Measurements from ENCODE around the gene CCNQ.

The CCNQ gene

DNA sequence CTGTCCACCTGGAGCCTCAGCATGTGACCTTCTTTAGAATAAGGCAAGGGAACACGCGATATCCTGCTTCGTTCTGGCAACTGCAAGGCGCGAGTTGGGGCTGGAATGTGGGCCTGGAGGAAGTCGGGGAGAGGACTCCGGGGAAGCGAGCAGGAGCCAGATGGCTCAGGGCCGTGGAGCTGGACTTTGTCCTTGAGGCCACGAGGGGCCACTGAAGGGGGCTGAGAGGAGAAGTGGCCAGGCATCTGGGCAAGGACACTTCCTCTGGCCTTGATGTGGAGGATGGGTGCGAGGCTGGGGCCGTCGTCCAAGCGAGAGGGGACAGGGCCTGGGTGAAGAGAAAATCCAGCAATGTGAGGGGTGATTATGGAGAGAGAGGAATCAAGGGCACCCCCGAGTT is 35.9 kb upstream of the CCNQ start:
- H3K4me3 ChIP-seq (ENCODE audit: low read depth, low read length), result no peak overlapping the region
- H3K4me1 ChIP-seq (ENCODE audit: control insufficient read depth, insufficient read depth, low read length), result no peaks in the 10 kb centered on the region
- no peak overlapping the region for H3K9ac ChIP-seq (ENCODE audit: low read depth, low read length)
- H3K9me3 ChIP-seq (ENCODE audit: control insufficient read depth, insufficient read depth, low read length), result no peaks in the 10 kb centered on the region
- no peaks in the 10 kb centered on the region for H3K36me3 ChIP-seq (ENCODE audit: control insufficient read depth, insufficient read depth, low read length)
- H3K27me3 ChIP-seq (ENCODE audit: control insufficient read depth, insufficient read depth, low read length), result no peaks in the 10 kb centered on the region

DNA sequence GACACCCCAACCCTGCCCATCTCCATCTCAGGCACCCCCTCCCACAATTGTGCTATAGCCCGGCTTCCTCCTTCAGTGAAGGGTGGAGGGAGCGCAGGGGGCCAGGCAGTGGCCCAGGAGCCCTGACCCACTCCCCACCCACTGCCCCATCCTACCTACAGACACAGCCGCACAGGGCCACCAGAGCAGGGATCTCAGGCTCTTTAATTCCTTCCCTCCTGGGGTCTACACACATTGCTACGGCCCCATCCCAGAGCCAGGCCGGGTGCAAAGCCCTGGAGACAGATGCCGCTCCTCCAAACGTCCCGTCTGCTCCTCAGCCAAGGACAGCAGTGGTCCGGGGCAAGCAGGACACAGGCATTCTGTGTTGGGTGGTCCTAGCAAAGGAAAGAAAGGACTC is 35.3 kb upstream of the CCNQ start:
- no peaks in the 10 kb centered on the region for H3K27me3 ChIP-seq (ENCODE audit: control insufficient read depth, insufficient read depth, low read length)
- no peaks in the 10 kb centered on the region for H3K9me3 ChIP-seq (ENCODE audit: control insufficient read depth, insufficient read depth, low read length)

DNA sequence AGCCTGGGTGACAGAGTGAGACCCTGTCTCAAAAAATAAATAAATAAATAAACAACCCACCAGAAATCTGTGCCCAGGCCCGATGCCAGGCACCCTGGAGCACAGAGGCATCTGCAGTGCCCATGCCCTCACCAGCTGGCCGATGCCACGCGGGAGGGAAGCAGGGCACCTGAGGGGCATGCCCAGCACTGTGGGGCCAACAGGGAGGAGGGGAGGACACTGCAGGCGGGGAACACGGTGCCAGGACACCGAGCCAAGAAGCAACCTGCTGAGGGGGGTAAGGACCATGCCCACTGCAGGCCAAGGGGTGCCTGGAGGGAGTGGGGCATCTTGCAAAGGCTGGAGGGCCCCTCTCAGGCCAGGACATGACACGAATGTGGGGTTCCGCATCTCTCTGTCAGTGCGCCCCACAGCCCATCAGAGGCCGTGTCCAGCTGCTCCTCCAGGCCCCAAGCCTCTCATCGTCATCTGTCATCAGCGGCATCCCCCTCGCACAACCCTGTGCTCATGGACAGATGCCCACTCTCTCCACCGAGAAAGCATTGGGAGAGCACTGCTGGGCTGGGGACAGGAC is 34.8 kb upstream of the CCNQ start:
- Histone ChIP-seq H3K9me3 (ENCODE audit: control insufficient read depth, insufficient read depth, low read length) (no peaks in the 10 kb centered on the region), H3K4me1 (ENCODE audit: control insufficient read depth, insufficient read depth, low read length) (no peaks in the 10 kb centered on the region), H3K9ac (ENCODE audit: low read depth, low read length) (no peak overlapping the region), H3K27me3 (ENCODE audit: control insufficient read depth, insufficient read depth, low read length) (no peaks in the 10 kb centered on the region), H3K36me3 (ENCODE audit: control insufficient read depth, insufficient read depth, low read length) (no peaks in the 10 kb centered on the region), H3K4me3 (ENCODE audit: low read depth, low read length) (no peak overlapping the region)

More for the DNA sequence above, 35.3 kb upstream of the CCNQ start:
- no peaks in the 10 kb centered on the region for H3K4me1 ChIP-seq (ENCODE audit: control insufficient read depth, insufficient read depth, low read length)
- H3K9ac ChIP-seq (ENCODE audit: low read depth, low read length), result no peak overlapping the region
- H3K36me3 ChIP-seq (ENCODE audit: control insufficient read depth, insufficient read depth, low read length), result no peaks in the 10 kb centered on the region
- H3K4me3 ChIP-seq (ENCODE audit: low read depth, low read length), result no peak overlapping the region

DNA sequence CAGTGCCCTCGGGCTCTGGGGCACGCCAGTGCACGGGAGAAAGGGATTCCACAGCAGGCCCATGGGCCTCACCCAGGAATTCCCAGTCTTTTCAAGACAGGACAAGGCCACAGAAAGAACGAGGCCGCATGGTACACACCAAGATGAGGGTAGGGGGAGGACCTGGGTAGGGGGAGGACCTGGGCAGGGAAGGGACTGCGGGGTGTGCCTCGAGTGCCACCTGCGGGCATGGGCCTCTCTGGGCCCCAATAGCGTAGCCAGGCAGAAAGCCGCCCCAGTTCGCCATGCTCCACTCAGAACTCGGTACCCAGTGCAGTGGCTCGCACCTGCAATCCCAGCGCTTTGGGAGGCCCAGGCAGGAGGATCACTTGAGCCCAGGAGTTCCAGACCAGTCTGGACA is 34.1 kb upstream of the CCNQ start:
- H3K36me3 ChIP-seq (ENCODE audit: control insufficient read depth, insufficient read depth, low read length), result no peaks in the 10 kb centered on the region
- H3K9me3 ChIP-seq (ENCODE audit: control insufficient read depth, insufficient read depth, low read length), result no peaks in the 10 kb centered on the region
- H3K4me3 ChIP-seq (ENCODE audit: low read depth, low read length), result no peak overlapping the region
- H3K4me1 ChIP-seq (ENCODE audit: control insufficient read depth, insufficient read depth, low read length), result no peaks in the 10 kb centered on the region
- H3K9ac ChIP-seq (ENCODE audit: low read depth, low read length), result no peak overlapping the region
- H3K27me3 ChIP-seq (ENCODE audit: control insufficient read depth, insufficient read depth, low read length), result no peaks in the 10 kb centered on the region

DNA sequence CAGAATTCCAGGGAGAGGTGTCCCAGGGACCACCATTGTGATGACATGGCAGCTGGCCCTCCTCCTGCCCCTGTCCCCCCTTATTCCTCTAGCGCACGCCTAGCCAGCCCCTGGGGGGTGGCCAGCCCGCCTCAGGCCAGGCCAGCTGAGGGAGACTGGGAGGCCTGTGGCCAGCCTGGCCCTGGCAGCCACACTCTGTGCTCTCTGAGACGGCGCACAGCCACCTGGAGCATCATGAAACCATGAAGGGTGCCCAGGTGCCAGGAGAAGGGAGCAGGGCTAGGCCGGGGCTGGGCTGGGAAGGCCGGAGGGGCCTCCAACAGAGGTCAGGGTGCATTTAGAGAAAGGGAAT is 33.6 kb upstream of the CCNQ start:
- H3K9ac ChIP-seq (ENCODE audit: low read depth, low read length), result no peak overlapping the region
- no peaks in the 10 kb centered on the region for H3K27me3 ChIP-seq (ENCODE audit: control insufficient read depth, insufficient read depth, low read length)
- no peaks in the 10 kb centered on the region for H3K36me3 ChIP-seq (ENCODE audit: control insufficient read depth, insufficient read depth, low read length)
- H3K4me1 ChIP-seq (ENCODE audit: control insufficient read depth, insufficient read depth, low read length), result no peaks in the 10 kb centered on the region
- no peaks in the 10 kb centered on the region for H3K9me3 ChIP-seq (ENCODE audit: control insufficient read depth, insufficient read depth, low read length)
- no peak overlapping the region for H3K4me3 ChIP-seq (ENCODE audit: low read depth, low read length)

DNA sequence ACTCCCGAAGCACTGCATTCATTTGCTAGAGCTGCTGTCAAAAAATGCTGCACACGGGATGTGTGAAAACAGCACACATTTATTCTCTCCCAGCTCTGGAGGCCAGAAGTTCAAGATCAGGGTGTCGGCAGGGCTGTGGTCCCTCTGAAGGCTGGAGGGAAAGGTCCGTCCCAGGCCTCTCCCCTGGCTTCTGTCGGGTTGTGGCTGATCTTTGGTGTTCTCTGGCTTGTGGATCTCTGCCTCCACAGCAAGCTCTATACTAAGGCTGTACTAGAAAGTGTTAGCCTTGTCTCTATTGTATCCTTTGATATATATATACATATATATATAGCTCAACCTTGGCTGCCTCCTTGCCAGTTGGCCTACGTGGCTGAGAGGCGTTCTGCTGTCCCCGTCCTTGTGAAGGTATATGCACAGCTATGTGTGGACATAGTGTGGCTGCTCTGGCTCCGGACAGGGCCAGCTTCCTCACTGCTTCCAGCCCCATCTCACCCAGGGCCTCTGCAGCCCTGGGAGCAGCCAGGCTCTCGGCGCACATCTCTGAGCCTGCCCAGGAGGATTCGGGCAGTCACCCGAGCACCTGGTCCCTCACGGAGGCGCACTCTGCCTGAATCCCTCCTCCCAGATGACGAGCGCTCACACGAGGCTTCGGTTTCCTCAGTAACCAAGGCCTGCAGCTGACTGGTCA is 33.1 kb upstream of the CCNQ start:
- H3K4me1 ChIP-seq (ENCODE audit: control insufficient read depth, insufficient read depth, low read length), result no peaks in the 10 kb centered on the region
- H3K36me3 ChIP-seq (ENCODE audit: control insufficient read depth, insufficient read depth, low read length), result no peaks in the 10 kb centered on the region
- H3K27me3 ChIP-seq (ENCODE audit: control insufficient read depth, insufficient read depth, low read length), result no peaks in the 10 kb centered on the region
- no peak overlapping the region for H3K4me3 ChIP-seq (ENCODE audit: low read depth, low read length)
- H3K9me3 ChIP-seq (ENCODE audit: control insufficient read depth, insufficient read depth, low read length), result no peaks in the 10 kb centered on the region
- no peak overlapping the region for H3K9ac ChIP-seq (ENCODE audit: low read depth, low read length)

DNA sequence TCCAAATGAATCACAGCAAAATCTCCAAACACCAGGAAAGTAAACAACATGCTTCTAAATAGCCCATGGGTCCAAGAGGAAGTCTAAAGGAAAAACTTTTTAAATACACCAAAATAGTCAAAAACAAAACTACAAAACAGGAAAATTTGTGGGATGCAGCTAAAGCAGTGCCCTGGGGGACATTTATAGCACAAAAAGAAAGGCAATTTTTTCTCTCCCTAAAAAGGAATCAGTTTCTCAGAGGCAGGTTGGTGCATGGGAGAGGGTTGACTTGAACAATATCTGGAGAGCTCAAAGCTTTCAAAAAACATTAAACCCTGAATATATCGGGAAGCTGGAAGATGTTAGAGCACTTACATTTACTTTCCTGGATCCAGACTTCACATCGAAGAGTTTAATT is 32.4 kb upstream of the CCNQ start:
- H3K4me3 ChIP-seq (ENCODE audit: low read depth, low read length), result no peak overlapping the region
- no peaks in the 10 kb centered on the region for H3K27me3 ChIP-seq (ENCODE audit: control insufficient read depth, insufficient read depth, low read length)
- no peaks in the 10 kb centered on the region for H3K9me3 ChIP-seq (ENCODE audit: control insufficient read depth, insufficient read depth, low read length)
- H3K36me3 ChIP-seq (ENCODE audit: control insufficient read depth, insufficient read depth, low read length), result no peaks in the 10 kb centered on the region
- no peak overlapping the region for H3K9ac ChIP-seq (ENCODE audit: low read depth, low read length)
- H3K4me1 ChIP-seq (ENCODE audit: control insufficient read depth, insufficient read depth, low read length), result no peaks in the 10 kb centered on the region

DNA sequence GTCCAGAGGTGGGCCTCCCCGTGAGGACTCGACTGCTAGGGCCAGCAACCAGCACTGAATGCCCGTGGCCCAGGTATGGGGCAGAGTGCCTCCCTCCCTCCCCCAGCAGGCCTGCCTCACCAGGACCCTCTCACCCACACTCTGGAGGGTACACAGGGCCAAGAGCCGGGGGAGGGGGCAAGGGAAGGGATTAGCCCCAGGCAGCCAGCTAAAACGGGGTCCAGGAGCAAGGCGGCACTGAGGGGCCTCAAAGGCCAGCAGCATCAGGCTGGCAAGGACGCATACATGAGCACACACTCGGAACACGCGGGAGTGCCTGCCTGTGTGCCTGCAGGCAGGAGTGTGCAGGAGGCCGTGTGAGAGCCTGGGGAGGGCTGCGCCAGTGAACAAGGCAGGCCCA is 29.7 kb upstream of the CCNQ start:
- no peaks in the 10 kb centered on the region for H3K9me3 ChIP-seq (ENCODE audit: control insufficient read depth, insufficient read depth, low read length)
- no peaks in the 10 kb centered on the region for H3K36me3 ChIP-seq (ENCODE audit: control insufficient read depth, insufficient read depth, low read length)
- no peaks in the 10 kb centered on the region for H3K27me3 ChIP-seq (ENCODE audit: control insufficient read depth, insufficient read depth, low read length)
- no peak overlapping the region for H3K4me3 ChIP-seq (ENCODE audit: low read depth, low read length)
- no peak overlapping the region for H3K9ac ChIP-seq (ENCODE audit: low read depth, low read length)
- H3K4me1 ChIP-seq (ENCODE audit: control insufficient read depth, insufficient read depth, low read length), result no peaks in the 10 kb centered on the region

DNA sequence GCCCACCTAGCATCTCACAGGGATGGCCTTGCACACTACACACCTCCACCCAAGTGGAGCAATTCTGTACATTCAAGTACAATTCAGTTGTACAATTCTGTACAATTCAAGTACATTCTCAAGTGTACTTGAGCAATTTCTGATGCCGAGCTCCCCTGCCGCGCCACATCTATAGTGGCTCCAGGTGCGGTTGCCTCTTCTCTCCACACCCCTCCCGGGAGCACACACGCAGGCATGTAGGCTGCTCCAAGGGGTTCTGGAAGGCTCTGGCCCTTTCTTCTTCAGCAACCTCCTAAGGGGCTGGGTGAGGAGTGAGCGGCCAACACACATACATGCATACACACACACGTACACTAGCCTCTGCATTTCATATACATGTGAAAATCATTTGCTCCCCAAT is 29.2 kb upstream of the CCNQ start:
- no peaks in the 10 kb centered on the region for H3K4me1 ChIP-seq (ENCODE audit: control insufficient read depth, insufficient read depth, low read length)
- H3K27me3 ChIP-seq (ENCODE audit: control insufficient read depth, insufficient read depth, low read length), result no peaks in the 10 kb centered on the region
- no peaks in the 10 kb centered on the region for H3K9me3 ChIP-seq (ENCODE audit: control insufficient read depth, insufficient read depth, low read length)
- no peak overlapping the region for H3K4me3 ChIP-seq (ENCODE audit: low read depth, low read length)
- no peak overlapping the region for H3K9ac ChIP-seq (ENCODE audit: low read depth, low read length)
- H3K36me3 ChIP-seq (ENCODE audit: control insufficient read depth, insufficient read depth, low read length), result no peaks in the 10 kb centered on the region

DNA sequence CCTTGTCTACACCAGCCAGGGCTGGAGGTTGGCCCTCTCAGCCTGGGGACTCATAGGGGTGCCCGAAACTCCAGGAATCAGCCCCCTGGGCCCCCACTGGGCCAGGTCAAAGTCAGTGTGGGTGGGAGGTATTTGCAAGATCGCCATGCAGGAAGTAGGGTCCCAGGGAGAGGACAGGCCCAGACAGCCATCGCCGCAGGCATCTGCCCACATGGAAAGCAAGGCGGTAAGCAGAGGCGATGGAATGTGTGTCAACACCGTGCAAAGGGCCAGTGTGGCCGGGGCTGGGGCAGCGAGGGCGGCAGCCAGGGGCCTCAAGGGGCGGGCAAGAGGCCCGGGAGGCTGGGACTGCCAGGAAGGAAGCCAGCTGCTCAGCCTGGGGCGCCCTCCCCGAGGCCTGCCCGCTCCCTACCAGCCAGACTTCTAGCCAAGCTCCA is 28.8 kb upstream of the CCNQ start:
- Histone ChIP-seq H3K9ac (ENCODE audit: low read depth, low read length) (no peak overlapping the region), H3K27me3 (ENCODE audit: control insufficient read depth, insufficient read depth, low read length) (no peaks in the 10 kb centered on the region), H3K4me1 (ENCODE audit: control insufficient read depth, insufficient read depth, low read length) (no peaks in the 10 kb centered on the region), H3K4me3 (ENCODE audit: low read depth, low read length) (no peak overlapping the region), H3K9me3 (ENCODE audit: control insufficient read depth, insufficient read depth, low read length) (no peaks in the 10 kb centered on the region), H3K36me3 (ENCODE audit: control insufficient read depth, insufficient read depth, low read length) (no peaks in the 10 kb centered on the region)

DNA sequence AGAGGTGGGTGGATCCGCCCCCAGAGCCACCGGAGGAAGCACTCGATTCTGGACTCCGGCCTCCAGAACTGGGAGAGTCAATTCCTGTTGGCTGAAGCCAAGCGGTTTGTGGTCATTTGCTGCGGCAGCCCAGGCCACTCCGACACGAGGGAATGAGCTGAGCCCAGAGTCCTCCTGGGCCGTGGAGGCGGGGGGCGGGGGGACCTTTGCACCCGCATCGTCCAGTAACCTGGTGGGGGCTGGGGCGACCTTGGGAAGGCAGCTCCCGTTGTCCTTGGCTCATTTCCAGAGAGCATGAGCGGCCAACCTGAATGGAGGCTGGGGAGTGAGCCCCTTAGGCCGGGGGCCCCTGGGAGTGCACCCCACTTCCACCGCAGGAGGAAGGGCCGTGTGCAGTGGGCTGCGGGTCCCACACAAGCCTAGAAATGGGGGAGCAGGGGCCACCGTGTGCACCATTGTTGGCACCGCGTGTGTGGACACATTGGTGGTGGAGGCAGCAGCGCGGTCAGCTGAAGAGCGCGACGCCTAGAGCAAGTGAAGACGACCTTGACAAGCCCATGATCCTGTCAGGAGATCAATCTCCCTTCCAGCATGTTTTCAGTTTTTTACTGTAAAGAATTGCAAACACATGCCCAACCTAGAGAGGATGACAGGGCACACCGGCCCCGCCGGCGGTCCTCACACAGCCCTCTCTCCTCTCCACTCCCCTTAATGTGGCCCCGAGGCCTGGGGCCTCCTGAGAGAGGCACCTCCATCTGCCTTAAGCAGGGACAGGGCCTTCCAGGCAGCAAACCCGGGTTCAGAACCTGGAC is 28.1 kb upstream of the CCNQ start:
- no peak overlapping the region for H3K4me3 ChIP-seq (ENCODE audit: low read depth, low read length)
- H3K9me3 ChIP-seq (ENCODE audit: control insufficient read depth, insufficient read depth, low read length), result no peaks in the 10 kb centered on the region
- no peaks in the 10 kb centered on the region for H3K36me3 ChIP-seq (ENCODE audit: control insufficient read depth, insufficient read depth, low read length)
- no peaks in the 10 kb centered on the region for H3K27me3 ChIP-seq (ENCODE audit: control insufficient read depth, insufficient read depth, low read length)
- no peak overlapping the region for H3K9ac ChIP-seq (ENCODE audit: low read depth, low read length)
- H3K4me1 ChIP-seq (ENCODE audit: control insufficient read depth, insufficient read depth, low read length), result no peaks in the 10 kb centered on the region

DNA sequence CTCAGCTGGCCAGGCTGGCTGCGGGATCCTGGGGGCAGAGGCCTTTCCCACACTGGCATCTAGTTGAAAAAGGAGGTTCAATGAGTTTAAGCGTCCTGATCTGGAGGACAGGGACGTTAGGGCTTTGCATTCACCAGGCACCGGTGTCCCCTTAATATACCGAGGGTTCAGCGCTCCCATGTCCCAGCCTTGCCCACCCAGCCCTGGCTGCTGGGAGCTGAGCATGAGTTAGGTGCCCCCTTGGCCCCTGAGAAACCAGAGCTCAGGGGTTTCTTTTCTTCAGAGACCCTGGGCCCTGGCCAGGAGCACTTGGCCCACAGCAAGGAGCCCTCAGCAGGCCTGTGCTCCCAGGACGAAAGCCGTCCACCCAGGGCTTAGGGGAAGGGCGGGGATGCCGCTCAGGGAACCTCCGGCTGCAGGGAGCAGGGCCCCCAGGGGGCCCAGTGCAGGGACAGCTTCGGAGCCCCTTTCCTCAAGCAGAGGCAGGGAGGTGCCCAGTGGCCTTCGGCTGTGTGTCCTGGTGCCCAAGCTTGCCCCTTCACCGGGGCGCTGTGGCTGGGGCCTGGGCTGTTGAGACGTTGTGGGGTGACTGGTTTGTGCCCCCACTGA is 27.2 kb upstream of the CCNQ start:
- H3K4me1 ChIP-seq (ENCODE audit: control insufficient read depth, insufficient read depth, low read length), result no peaks in the 10 kb centered on the region
- no peaks in the 10 kb centered on the region for H3K36me3 ChIP-seq (ENCODE audit: control insufficient read depth, insufficient read depth, low read length)
- H3K9ac ChIP-seq (ENCODE audit: low read depth, low read length), result no peak overlapping the region
- no peaks in the 10 kb centered on the region for H3K9me3 ChIP-seq (ENCODE audit: control insufficient read depth, insufficient read depth, low read length)
- no peaks in the 10 kb centered on the region for H3K27me3 ChIP-seq (ENCODE audit: control insufficient read depth, insufficient read depth, low read length)
- H3K4me3 ChIP-seq (ENCODE audit: low read depth, low read length), result no peak overlapping the region
